GM12872 (cell line): ENCODE results near the gene SDK2.

Experiments
- TF ChIP-seq, protein P1 (sequence below): IDR thresholded peaks from 3 replicates; pipeline ENCODE4 v1.5.1; 2011; ENCODE audit warnings: low read depth, mild to moderate bottlenecking, low read length, moderate library complexity; ENCODE audit not compliant: insufficient read depth

Gene SDK2

DNA sequence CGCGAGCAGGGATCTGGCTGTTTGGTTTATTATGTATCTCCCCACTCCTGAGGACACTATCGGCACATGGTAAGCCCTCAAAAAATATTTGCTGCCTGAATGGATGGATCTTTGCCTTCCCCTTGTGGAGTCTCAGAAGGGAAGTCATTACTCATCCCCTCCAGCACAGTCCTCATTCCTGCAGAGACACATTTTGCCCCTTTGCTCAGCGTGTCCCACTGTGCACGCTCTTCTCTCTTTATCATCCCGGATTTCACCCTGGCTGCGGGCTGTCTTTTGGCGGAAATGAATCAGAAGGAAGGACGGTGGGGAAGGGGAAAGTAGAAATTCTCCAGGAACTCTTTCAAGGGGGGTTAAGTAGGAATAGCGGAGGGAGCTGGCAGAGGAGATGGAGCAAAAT is 207.3 kb downstream of the SDK2 start:
- TF ChIP-seq, protein P1, sequence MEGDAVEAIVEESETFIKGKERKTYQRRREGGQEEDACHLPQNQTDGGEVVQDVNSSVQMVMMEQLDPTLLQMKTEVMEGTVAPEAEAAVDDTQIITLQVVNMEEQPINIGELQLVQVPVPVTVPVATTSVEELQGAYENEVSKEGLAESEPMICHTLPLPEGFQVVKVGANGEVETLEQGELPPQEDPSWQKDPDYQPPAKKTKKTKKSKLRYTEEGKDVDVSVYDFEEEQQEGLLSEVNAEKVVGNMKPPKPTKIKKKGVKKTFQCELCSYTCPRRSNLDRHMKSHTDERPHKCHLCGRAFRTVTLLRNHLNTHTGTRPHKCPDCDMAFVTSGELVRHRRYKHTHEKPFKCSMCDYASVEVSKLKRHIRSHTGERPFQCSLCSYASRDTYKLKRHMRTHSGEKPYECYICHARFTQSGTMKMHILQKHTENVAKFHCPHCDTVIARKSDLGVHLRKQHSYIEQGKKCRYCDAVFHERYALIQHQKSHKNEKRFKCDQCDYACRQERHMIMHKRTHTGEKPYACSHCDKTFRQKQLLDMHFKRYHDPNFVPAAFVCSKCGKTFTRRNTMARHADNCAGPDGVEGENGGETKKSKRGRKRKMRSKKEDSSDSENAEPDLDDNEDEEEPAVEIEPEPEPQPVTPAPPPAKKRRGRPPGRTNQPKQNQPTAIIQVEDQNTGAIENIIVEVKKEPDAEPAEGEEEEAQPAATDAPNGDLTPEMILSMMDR, result no peak

DNA sequence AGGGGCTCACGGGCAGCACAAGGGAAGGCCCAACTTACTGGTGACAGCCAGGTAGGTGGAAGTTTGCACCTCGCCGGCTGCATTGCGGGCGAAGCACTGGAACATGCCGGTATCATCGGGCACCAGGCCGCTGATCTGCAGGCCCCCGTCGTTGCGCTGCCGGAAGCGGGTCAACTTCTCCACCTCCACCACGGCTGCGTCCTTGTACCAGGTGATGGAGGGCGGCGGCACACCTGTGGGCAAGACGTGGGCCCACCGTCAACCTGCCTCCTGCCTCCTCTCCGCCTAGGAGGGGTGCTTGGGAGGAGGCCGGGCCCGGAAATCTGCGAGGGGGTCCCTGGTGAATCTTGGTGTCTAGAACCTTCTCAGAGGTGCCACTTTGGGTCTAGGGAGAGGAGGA is 208.8 kb downstream of the SDK2 start:
- TF ChIP-seq, protein P1, result no peak

DNA sequence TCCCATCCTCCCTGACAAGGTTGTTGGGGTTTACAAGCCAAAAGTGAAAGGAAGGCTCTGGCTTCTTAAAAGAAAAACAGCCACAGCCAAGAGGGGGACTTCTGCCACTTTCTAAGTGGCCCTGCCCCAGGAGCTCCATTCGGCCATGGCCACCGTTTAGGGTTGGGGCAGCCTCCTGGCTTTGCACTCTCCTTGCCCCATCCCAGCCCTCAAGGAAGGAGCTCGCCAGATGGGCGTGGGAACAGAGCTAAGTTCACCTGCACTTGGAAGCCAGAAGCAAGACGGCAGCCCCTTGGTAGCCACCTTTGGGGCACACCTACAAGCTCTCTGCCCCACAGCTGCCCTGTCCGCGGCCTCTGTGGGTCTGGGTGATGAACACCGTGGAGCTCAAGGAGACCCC is 210.1 kb downstream of the SDK2 start:
- TF ChIP-seq, protein P1, result no peak

DNA sequence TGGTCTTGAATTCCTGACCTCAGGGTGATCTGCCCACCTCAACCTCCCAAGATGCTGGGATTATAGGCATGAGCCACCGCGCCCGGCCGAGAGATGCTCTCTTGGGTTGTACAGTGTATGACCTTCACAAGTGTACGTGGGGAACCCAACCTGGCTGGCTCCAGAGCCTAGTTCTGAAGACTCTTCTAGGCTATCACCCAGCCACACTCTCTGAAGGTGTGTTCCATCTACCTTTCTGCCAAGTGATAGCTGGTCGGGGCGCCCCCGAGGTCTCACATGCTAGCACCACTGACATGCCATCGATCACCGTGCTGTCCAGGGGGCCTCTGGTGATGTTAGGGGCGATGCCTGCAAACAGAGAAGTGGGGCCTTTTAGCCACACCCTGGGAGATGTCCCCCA is 210.7 kb downstream of the SDK2 start:
- TF ChIP-seq, protein P1, result no peak

DNA sequence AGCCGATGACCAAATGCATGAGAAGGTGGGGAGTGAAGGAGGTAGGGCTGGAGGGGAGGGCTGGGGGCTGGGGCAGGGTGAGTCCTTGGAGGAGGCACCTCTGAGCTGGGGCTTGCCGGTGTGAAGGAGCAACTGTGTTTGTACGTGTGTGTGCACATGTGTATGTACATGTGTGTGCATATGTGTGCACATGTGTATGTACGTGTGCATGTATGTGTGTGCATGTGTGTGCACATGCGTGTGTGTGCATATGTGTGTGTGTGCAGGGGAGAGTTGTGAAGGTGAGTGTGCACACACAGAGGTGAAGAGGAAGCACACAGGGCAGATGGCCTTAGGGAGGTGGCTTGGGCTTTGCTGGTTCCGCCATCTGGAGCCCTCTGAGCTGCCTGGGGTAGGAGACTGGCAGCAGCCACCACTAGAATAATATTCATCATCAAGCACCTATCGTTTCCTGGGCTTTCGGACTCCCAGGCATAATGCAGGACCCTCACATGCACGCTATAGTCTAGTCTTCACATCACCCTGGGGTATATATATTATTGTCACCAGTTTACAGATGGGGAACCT is 211.5 kb downstream of the SDK2 start:
- TF ChIP-seq, protein P1, result no peak

DNA sequence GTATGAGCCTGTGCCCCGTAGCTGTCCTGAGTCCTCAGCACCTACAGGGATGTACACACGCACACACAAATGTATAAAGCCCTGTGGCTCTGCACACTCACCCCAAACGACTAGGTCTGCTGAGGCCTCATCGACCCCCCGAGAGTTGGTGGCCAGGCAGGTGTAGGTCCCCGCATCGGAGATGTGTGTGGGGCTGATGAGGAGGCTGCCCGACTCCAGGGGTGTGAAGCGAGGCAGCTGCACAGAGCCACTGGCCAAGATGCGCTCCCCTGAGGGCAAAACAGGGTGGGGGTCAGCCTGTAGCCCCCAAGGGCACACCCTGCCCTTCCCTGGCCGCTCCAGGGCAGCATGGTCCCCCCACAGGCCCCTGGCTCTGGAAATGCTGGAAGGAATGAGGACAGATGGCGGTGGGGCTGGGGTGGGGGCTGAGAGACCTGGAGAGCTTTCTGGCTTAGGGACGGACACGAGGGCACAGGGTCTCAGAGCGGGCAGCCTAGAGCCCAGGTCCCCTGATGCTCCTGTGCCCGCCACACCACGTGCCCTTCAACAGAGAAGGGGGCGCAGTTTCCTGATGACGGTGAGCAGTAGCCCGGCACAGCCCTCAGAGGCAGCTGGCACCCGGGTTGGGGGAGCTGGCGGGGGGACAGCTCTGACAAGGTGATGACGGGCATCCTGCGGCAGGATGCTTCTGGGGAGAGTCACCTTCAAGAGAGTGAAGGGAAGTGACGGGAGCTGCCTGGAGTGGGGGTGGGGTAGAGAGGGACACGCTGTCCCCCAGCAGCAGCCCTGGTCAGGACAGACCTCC is 212.6 kb downstream of the SDK2 start:
- TF ChIP-seq, protein P1, result no peak

DNA sequence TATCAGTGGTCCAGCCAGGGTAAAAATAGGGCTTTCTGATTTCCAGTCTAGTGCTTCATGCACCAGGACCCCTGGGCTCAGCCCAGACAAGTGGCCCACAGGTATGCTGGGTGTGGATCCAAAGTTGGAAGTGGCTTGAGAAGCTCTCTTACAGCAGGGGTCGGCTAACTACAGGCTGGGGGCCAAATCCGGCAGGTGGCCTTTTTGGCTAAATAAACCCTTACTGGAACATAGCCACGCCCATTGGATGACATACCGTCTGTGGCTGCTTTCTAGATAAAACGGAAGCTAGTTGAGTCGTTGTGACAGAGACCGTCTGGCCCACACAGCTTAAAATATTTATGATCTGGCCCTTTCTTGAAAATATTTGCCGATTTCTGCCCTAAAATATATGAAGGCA is 213.4 kb downstream of the SDK2 start:
- TF ChIP-seq, protein P1, result no peak
